A673 (cell line): ENCODE results near the gene TFPI.

ENCODE experiments used
- CTCF ChIP-seq: fragments of 300-800, 200-600 bp; sonication (generic); conservative IDR thresholded peaks from 2 replicates; pipeline ENCODE4 v1.5.1; 2017; ENCODE audit warnings: low read depth, mild to moderate bottlenecking, antibody characterized with exemption, low read length, moderate library complexity, mixed read lengths
- EZH2 ChIP-seq: fragments of 200-600 bp; sonication (generic); IDR thresholded peaks from 2 replicates; pipeline ENCODE4 v1.6.1; 2017; ENCODE audit warnings: borderline replicate concordance, low read depth, mild to moderate bottlenecking, mixed read lengths, antibody characterized with exemption, low read length; ENCODE audit not compliant: poor library complexity, severe bottlenecking

- no peak for TF ChIP-seq CTCF
- TF ChIP-seq EZH2 = no peak
Observed at GRCh38 chr2:187469538-187469937, 84.7 kb downstream of the TFPI start.
